Effector CD8-positive, alpha-beta T cell (primary cell): ENCODE data around the gene VSTM4.

ENCODE experiments used
- DNase-seq: peaks from one replicate; lab custom pipeline; 2025; lab: John Stamatoyannopoulos, UW

Gene VSTM4

GRCh38 chr10:49008505-49009198 lies 106.7 kb downstream of the VSTM4 start:
- no peak for DNase-seq

- DNase-seq = no peak
These were observed 107.2 kb downstream of the VSTM4 start for GRCh38 chr10:49008091-49008490.

GRCh38 chr10:49007129-49007528 lies 108.2 kb downstream of the VSTM4 start:
- no peak for DNase-seq

GRCh38 chr10:49005270-49005669 lies 110.1 kb downstream of the VSTM4 start:
- DNase-seq = no peak

GRCh38 chr10:49001870-49002672 lies 113.3 kb downstream of the VSTM4 start:
- DNase-seq = no peak

- DNase-seq = no peak
These were observed 113.9 kb downstream of the VSTM4 start for GRCh38 chr10:49001402-49001801.

- DNase-seq = no peak
These were observed 114.6 kb downstream of the VSTM4 start for GRCh38 chr10:49000437-49001398.

- DNase-seq = no peak
These were observed 116.0 kb downstream of the VSTM4 start for GRCh38 chr10:48999346-48999745.

DNA sequence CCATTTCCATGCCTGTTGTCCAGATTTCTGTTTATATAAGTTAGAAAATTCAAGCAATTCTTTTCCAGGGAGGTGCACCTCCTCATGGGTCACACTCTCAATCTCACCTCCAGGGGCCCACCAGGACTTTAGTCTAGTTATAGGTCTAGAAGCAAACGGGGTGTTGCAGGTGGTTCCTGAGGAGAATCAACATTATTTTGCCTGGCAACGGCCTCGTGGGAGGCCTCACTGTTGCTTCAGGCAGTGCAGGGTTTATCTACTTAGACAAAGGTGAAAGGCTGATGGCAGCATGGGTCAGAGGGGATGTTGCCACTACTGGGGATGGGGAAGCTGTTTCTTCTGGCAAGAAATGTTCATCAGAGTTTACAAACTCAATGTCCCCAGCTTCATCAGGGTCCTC lies 119.0 kb downstream of the VSTM4 start:
- DNase-seq = no peak

DNA sequence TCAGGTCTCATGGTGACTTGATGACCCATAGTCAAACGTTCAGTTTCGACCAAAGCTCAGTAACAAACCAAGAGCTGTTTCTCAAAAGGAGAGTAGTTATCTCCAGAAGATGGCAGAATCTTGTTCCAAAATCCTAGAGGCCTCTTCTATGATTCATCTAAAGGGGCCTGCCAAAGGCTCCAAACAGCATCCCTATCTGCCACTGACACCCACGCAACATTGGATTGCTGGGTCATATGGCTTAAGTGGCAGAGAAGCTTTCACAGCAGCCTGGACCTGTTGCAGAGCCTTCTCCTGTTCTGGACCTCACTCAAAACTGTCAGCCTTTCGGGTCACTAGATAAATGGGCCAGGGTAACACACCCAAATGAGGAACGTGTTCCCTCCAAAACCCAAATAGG lies 121.7 kb downstream of the VSTM4 start:
- DNase-seq = no peak

- no peak for DNase-seq
These were observed 125.1 kb downstream of the VSTM4 start for GRCh38 chr10:48990226-48990625.

GRCh38 chr10:48985621-48986158 lies 129.6 kb downstream of the VSTM4 start:
- no peak for DNase-seq

DNA sequence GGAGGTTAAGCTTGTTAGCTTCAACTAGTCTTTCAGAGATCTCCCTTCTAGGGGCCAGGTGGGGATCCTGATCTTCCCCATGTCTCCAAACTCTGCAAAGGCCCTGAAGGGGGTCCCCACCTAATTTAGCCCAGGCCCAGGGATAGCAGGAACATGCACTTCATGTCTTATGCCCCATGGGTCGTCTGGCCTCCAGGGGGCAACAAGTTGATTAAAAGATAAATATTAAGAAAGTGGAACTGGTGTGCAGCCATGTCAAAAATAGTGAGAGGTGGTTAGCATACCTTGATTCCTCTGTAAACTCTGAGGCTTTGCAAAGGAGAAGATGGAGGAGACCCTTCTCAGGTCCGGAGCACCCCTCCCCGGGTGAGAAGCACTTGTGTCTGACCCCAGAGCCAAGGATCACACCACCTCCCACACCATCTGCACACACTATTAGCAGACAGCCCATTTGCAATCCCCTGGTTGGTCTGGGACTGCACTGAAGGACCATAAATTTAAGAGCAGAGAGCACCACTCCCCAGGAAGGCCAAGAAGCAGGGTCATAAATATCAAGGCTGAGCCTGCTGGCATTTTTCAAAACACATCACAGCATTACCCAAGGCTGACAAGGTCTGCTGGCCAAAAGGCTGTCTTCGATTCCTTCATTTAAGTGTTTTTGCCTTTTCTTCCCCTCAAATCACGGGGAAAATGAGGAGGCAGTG lies 131.5 kb downstream of the VSTM4 start:
- no peak for DNase-seq

GRCh38 chr10:48982584-48982983 lies 132.7 kb downstream of the VSTM4 start:
- no peak for DNase-seq

DNA sequence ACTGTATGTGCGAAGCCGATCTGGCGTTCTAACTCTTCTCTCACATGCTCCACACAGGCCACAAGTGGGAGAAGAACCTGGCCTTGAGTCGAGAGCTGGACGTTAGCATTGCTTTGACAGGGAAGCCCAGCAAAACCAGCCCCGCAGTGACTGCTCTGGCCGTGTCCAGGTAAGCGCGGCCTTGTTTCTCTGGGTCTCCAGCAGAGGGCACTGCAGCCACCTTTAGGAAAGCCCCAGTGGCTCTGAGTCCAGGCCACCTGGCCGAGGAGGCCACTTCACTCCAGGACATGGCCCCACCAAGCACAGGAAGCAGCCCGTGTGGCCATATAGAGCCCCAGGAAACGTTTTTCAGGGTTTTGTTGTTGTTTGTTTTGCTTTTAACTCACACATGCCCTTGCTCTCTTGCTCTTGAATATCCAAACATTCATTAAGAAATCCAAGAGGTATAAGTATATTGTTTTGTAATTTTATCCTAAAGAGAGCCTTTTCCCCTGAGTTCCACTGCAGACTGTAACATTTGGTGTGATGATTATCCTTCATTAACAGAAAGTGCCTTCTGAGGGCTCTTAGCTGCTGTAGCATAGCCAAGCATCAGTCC lies 133.9 kb downstream of the VSTM4 start:
- no peak for DNase-seq

DNA sequence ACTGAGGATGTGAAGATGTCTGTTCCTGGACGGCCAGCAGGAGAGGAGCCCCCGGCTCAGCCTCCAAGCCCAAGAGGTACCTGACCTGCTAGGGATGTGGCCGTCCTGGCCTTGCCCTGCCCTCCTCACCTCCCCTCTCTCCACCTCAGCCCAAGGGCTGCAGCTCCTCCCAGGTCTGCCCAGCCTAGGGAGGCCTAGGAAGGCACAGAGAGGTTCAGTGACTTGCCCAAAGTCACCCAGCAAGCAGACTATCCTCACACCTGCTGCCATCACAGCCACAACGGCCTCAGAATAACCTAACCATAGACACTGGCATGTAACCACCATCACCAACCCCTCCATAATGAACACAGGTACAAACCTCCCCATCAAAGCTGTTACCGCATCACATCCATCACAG lies 137.0 kb downstream of the VSTM4 start:
- no peak for DNase-seq

DNA sequence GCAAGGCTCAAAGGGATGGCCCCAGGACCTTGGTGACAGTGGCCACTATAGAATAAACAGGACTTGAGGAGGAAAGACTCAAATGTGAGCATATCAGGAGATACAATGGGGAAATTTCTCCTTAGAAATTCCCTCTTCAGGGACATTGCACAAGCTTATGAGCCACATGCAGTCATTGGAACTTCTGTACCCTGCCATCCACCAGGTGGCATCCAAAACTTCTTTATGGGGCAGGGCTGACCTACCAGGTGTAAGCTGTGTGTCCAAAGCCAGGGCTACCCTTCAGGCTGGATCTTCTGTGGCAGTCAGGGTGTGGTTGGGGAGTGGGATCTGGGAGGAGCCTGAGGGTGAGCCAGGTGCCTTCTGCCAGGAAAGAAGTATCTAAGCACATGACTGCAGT lies 139.1 kb downstream of the VSTM4 start:
- no peak for DNase-seq

GRCh38 chr10:48974510-48975156 lies 140.7 kb downstream of the VSTM4 start:
- no peak for DNase-seq

DNA sequence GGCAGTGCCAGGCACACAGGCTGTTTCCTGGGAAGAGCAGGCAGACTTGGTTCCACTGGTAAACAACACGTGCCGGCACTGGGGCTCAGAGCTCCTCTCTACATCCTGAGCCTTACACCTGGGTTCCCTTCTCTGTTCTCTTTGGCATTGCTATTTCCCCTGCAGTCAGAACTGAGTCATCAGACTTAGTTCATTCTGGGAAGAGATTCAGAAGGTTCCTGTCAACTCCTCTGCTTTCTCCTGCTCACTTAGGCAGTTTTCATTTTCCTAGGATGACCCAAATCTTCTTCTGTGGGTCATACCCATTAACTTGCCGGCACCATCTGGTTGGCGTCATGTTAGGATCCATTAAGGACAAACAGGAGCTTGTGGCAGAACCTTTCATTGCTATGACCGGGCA lies 142.3 kb downstream of the VSTM4 start:
- DNase-seq = no peak

DNA sequence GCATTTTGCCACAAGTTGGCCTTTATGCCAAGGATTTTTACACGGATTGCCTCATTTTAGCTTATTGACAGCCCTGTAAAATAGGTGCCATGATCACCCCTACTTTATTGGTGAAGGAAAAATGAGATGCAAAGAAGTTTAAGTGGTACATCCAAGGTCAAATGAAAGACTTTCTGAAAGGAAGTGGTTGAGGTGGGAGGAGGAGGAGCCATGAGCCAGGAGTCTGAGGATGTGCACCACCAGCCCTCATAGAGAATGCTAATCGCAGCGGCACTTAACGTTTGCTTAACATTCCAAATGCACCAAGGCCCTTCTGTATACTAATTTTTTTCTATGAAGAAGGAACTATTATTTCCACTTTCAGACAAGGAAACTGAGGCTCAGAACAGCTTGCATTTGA lies 144.7 kb downstream of the VSTM4 start:
- no peak for DNase-seq

GRCh38 chr10:48970046-48970445 lies 145.3 kb downstream of the VSTM4 start:
- DNase-seq = no peak
